HL-60 (cell line): Measurements from ENCODE around the gene WRAP73.

ENCODE experiments used
- CTCF ChIP-seq: IDR thresholded peaks from one replicate; pipeline ENCODE4 v1.5.1; 2011; ENCODE audit warnings: low read length, control low read depth, inconsistent platforms; ENCODE audit not compliant: insufficient read depth
- GABPA ChIP-seq: IDR thresholded peaks from 2 replicates; pipeline ENCODE4 v1.6.1; 2012; ENCODE audit warnings: low read depth

- TF ChIP-seq CTCF (no peak), GABPA (no peak)
These were observed 5.6 kb downstream of the WRAP73 start for GRCh38 chr1:3644273-3644672.
